A549 (cell line): ENCODE measurements around the gene RNF186.

Experiments used
- CTCF ChIP-seq: fragments of >200 bp; sonication (Bioruptor Twin); formaldehyde crosslinking; IDR thresholded peaks from 3 replicates; pipeline ENCODE4 v1.5.1; 2016
- ESRRA ChIP-seq: fragments of 150-350 bp; IDR thresholded peaks from 2 replicates; pipeline ENCODE4 v1.6.1; 2014; ENCODE audit warnings: mild to moderate bottlenecking, low read length, borderline replicate concordance
- HOXB13 ChIP-seq: fragments of 250-450 bp; sonication (Bioruptor Pico); IDR thresholded peaks from 2 replicates; pipeline ENCODE4 v1.5.0; 2020; ENCODE audit warnings: low read depth, mild to moderate bottlenecking, moderate library complexity
- HOXB5 ChIP-seq: fragments of 250-450 bp; sonication (Bioruptor Pico); IDR thresholded peaks from 2 replicates; pipeline ENCODE4 v1.5.0; 2020; ENCODE audit warnings: mild to moderate bottlenecking, moderate library complexity
- MAX ChIP-seq: IDR thresholded peaks from 2 replicates; pipeline ENCODE4 v1.6.1; 2012
- RCOR1 ChIP-seq: fragments of 150-350 bp; IDR thresholded peaks from 2 replicates; pipeline ENCODE4 v1.6.1; 2014; ENCODE audit warnings: antibody characterized with exemption, low read length, low read depth

- no peak for TF ChIP-seq CTCF
- no peak for TF ChIP-seq ESRRA
- no peak for TF ChIP-seq RCOR1
- TF ChIP-seq MAX: no peak
- no peak for TF ChIP-seq HOXB5 (CRISPR knock-in tag)
- no peak for TF ChIP-seq HOXB13 (CRISPR knock-in tag)
These were observed 35.1 kb upstream of the RNF186 start for GRCh38 chr1:19850214-19850613.
